OCI-M1 (cell line): Measurements from ENCODE around the gene UBE2L5.

Experiments used
- DNase-seq: peaks from one replicate; lab custom pipeline; 2025; lab: John Stamatoyannopoulos, UW

The UBE2L5 gene

DNA sequence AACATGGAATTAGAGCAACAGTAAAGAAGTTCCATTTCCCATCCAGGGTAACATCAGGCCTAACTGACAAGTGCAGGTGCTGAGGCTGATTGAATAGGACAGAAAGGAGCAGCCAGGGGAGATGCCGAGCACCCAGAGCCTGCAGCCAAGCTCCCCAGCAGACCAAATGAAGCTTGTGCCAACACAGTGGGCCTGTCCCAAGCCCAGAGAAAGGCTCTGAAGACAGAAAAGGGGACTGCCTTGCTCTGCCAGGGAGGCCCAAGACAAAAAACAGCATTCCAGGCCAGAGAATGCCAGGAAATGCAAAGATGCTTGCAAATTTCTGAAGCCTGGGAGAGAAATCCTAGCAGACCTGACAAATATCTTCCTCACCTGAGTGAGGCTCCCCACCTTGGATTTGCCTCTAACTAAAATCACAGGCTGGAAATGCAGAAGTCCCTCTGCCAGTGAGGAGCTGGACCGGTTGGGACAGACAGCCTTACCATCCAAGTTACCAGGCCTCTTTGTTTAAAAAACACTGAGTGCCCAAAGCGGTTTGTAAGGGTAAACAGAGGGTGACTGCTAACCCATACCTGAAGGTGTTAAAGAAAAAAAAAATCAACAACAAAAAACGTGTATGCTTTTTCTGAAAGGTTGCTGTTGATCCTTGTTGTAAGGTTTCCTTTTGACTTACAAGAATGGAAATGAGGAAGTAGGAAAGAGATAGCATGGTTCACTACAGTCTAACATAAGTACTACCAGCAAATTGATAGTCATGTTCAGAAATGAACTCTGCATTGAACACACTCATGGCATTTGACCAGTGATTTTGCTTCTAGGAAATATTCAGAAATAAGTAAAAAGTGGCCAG lies 55.3 kb downstream of the UBE2L5 start:
- peak; percentile 53 for DNase-seq
